NCI-H774 (cell line): ENCODE results near the gene SUPT5H.
A peak's percentile ranks its signal among the peaks of the same experiment; 100 is the strongest.

Experiments
- DNase-seq: peaks from one replicate; lab custom pipeline; 2025; lab: John Stamatoyannopoulos, UW

Gene SUPT5H

GRCh38 chr19:39409208-39410016 lies 36.0 kb upstream of the SUPT5H start:
- peak; percentile 91 for DNase-seq

GRCh38 chr19:39410017-39410830 lies 35.2 kb upstream of the SUPT5H start:
- DNase-seq: no peak

GRCh38 chr19:39410831-39411080 lies 34.6 kb upstream of the SUPT5H start:
- DNase-seq: no peak

- no peak for DNase-seq
Observed at GRCh38 chr19:39411081-39411831, 34.1 kb upstream of the SUPT5H start.

- peak; percentile 81 for DNase-seq
Observed at GRCh38 chr19:39411832-39412099, 33.6 kb upstream of the SUPT5H start.

- peak; percentile 98 for DNase-seq
Observed at GRCh38 chr19:39412100-39412866, 33.1 kb upstream of the SUPT5H start, which contains the start of gene PLEKHG2. Gene PLEKHG2, plus strand, starts transcription at chr19:39412669. Its CDS starts 1,418 bp downstream, at chr19:39414087.

GRCh38 chr19:39412867-39413271 lies 32.5 kb upstream of the SUPT5H start:
- no peak for DNase-seq

GRCh38 chr19:39413272-39413910 lies 32.0 kb upstream of the SUPT5H start:
- DNase-seq: no peak

- no peak for DNase-seq
Observed at GRCh38 chr19:39413911-39414608, 31.3 kb upstream of the SUPT5H start.

GRCh38 chr19:39415111-39416046 lies 30.0 kb upstream of the SUPT5H start:
- DNase-seq: no peak

GRCh38 chr19:39416152-39417120 lies 28.9 kb upstream of the SUPT5H start:
- DNase-seq: no peak

GRCh38 chr19:39417463-39418181 lies 27.8 kb upstream of the SUPT5H start:
- no peak for DNase-seq

GRCh38 chr19:39419003-39419402 lies 26.4 kb upstream of the SUPT5H start:
- DNase-seq: no peak

GRCh38 chr19:39420769-39421168 lies 24.6 kb upstream of the SUPT5H start:
- DNase-seq: no peak

GRCh38 chr19:39422020-39422419 lies 23.4 kb upstream of the SUPT5H start:
- no peak for DNase-seq

GRCh38 chr19:39423258-39424086 lies 21.9 kb upstream of the SUPT5H start:
- no peak for DNase-seq

- no peak for DNase-seq
Observed at GRCh38 chr19:39424934-39425333, 20.4 kb upstream of the SUPT5H start.
